GM12892 (cell line): ENCODE results near the gene SPRR2G.

Source experiments
- POLR2A ChIP-seq: IDR thresholded peaks from 2 replicates; pipeline ENCODE4 v1.6.1; 2011; ENCODE audit warnings: low read depth, low read length, control low read depth
- POLR2AphosphoS5 ChIP-seq: IDR thresholded peaks from 2 replicates; pipeline ENCODE4 v1.6.1; 2011; ENCODE audit warnings: low read depth, low read length, control low read depth

DNA sequence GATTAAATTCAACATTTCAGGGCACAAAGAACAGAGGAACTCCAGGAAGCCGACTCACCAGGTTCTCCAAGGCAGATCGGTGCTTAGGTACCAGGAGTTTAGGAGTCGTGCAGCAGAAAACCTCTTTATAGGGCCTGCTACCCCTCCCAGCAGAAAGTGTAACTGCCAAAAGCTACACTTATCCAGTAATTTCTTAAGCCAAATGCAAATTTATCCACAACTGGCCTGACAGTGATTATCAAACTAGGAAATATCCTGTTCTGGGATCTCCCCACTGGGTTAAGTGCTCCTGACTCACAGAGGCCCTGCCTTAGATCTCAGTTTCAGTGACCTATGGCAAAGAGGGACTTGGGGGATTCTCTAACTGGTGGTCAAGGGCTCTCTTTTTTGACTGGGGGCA, 37.3 kb downstream of the SPRR2G start, which contains the start of gene SPRR2F:
- TF ChIP-seq POLR2AphosphoS5, result no peak
- TF ChIP-seq POLR2A, result no peak
